Peyer's patch (tissue), 4 donors: ENCODE measurements around the gene TXNDC16.

Experiments
- CTCF ChIP-seq, 6 experiments: fragments of 450-650 bp in 4 of 6; fragments of 200-600 bp in 2 of 6; sonication (generic) in 1 of 6; IDR thresholded peaks; one replicate each; pipeline ENCODE4 v1.5.1; 2017 to 2019; ENCODE audit warnings: antibody characterized with exemption in 6 of 6, mild to moderate bottlenecking in 3 of 6, moderate library complexity in 1 of 6
- POLR2A ChIP-seq, 2 donors: fragments of 450-650 bp; IDR thresholded peaks; one replicate each; pipeline ENCODE4 v1.5.1; 2017; ENCODE audit warnings: antibody characterized with exemption in 2 of 2, mild to moderate bottlenecking in 2 of 2, moderate library complexity in 2 of 2

GRCh38 chr14:52545584-52546317 lies 6.6 kb downstream of the TXNDC16 start:
- no peak for TF ChIP-seq CTCF (IDR thresholded peaks at IDR 0.05)
- TF ChIP-seq POLR2A (IDR thresholded peaks at IDR 0.05): no peak
